Dermis blood vessel endothelial cell (primary cell): ENCODE data around the gene HBG2. TPM values are rescaled to one million over a fixed set of nuclear protein-coding genes. Genes with fewer than 3 reads are reported as not detected.

Experiments used
- DNase-seq: peaks from one replicate; pipeline ENCODE4 v3.0.0; 2010
- total RNA-seq: library from RNA; depleted of rRNA; stranded (reverse); fragments of >200 nt; gene quantifications from 2 replicates; pipeline ENCODE4 v1.2.3, GENCODE V29; 2014

Gene HBG2
- total RNA-seq, 1 donor from 2014 or later: not detected

DNA sequence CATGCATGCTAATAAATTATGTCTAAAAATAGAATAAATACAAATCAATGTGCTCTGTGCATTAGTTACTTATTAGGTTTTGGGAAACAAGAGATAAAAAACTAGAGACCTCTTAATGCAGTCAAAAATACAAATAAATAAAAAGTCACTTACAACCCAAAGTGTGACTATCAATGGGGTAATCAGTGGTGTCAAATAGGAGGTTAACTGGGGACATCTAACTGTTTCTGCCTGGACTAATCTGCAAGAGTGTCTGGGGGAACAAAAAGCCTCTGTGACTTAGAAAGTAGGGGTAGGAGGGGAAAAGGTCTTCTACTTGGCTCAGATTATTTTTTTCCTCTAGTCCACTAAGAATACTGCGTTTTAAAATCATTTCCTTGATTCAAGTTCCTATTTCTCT is 26.9 kb downstream of the HBG2 start:
- DNase-seq: no peak

- DNase-seq: no peak
Observed at GRCh38 chr11:5226732-5227310, 27.8 kb downstream of the HBG2 start, which contains the start of gene HBB. HBB (minus strand) TSS chr11:5227071; CDS start chr11:5227021, 50 bp downstream.

DNA sequence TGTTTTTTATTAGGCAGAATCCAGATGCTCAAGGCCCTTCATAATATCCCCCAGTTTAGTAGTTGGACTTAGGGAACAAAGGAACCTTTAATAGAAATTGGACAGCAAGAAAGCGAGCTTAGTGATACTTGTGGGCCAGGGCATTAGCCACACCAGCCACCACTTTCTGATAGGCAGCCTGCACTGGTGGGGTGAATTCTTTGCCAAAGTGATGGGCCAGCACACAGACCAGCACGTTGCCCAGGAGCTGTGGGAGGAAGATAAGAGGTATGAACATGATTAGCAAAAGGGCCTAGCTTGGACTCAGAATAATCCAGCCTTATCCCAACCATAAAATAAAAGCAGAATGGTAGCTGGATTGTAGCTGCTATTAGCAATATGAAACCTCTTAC is 29.1 kb downstream of the HBG2 start:
- DNase-seq: no peak

- DNase-seq: no peak
Observed at GRCh38 chr11:5224538-5225479, 29.8 kb downstream of the HBG2 start.

GRCh38 chr11:5223686-5224085 is 30.9 kb downstream of the HBG2 start:
- DNase-seq: no peak

- DNase-seq: no peak
Observed at GRCh38 chr11:5223146-5223545, 31.4 kb downstream of the HBG2 start.

DNA sequence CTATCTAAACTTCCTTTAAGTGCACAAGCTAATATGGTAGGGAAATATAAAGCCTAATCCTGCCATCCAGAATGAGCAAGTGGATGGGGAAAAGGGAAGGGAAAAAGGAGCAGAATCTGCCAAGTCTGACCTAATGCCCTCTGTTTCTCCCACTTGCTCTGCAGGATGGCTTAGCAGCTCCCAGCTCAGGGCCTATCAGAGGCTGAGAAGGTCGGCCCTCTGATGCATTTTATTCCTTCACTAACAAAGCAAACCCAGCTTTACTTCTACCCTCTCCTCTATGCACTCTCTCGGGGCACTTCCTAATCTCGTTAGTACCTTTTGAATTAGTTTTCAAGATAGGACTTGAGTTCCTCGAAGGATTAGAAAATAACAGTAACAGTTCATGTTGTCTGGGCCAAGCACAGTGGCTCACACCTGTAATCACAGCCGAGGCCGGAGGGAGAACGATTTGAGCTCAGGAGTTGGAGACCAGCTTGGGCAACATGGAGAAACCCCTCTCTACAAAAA is 44.1 kb downstream of the HBG2 start:
- no peak for DNase-seq

- peak; percentile 43 for DNase-seq
Observed at GRCh38 chr11:5204787-5205186, 49.8 kb downstream of the HBG2 start.

- no peak for DNase-seq
Observed at GRCh38 chr11:5203366-5203765, 51.2 kb downstream of the HBG2 start.

Other genes with a start within 250 kb of the HBG2 start
- not detected in 2 replicates for gene OR52J3, start 208.3 kb downstream of the HBG2 start, total RNA-seq
- not detected in 2 replicates for gene OR52E2, start 195.2 kb downstream of the HBG2 start, total RNA-seq
- gene OR52E1, start 185.2 kb downstream of the HBG2 start, total RNA-seq: not detected in 2 replicates
- gene OR52A5, start 116.4 kb downstream of the HBG2 start, total RNA-seq: not detected in 2 replicates
- not detected in 2 replicates for gene OR52A1, start 100.0 kb downstream of the HBG2 start, total RNA-seq
- not detected in 2 replicates for gene OR51V1, start 54.1 kb downstream of the HBG2 start, total RNA-seq
- gene HBB, start 27.7 kb downstream of the HBG2 start, total RNA-seq: not detected in 2 replicates
- not detected in 2 replicates for gene HBD, start 20.3 kb downstream of the HBG2 start, total RNA-seq
- gene HBG1, start 4.9 kb downstream of the HBG2 start, total RNA-seq: not detected in 2 replicates
- gene HBE1, start 15.2 kb upstream of the HBG2 start, total RNA-seq: not detected in 2 replicates
- not detected in 2 replicates for gene OR51B4, start 47.2 kb upstream of the HBG2 start, total RNA-seq
- not detected in 2 replicates for gene OR51B2, start 69.5 kb upstream of the HBG2 start, total RNA-seq
- gene OR51B5, start 88.7 kb upstream of the HBG2 start, total RNA-seq: not detected in 2 replicates
- gene OR51B6, start 96.7 kb upstream of the HBG2 start, total RNA-seq: not detected in 2 replicates
- not detected in 2 replicates for gene OR51M1, start 129.0 kb upstream of the HBG2 start, total RNA-seq
- gene OR51Q1, start 167.3 kb upstream of the HBG2 start, total RNA-seq: not detected in 2 replicates
- gene OR51I1, start 186.7 kb upstream of the HBG2 start, total RNA-seq: not detected in 2 replicates
- gene OR51I2, start 194.5 kb upstream of the HBG2 start, total RNA-seq: not detected in 2 replicates
- gene OR52D1, start 233.9 kb upstream of the HBG2 start, total RNA-seq: not detected in 2 replicates